ENCODE measurements around the gene GTPBP3. TPM values are rescaled to one million over a fixed set of nuclear protein-coding genes. Genes with fewer than 3 reads are reported as not detected.

GTPBP3 gene
- total and polyA plus RNA-seq, 9 of the 15 experiments (the other 6 are each of a cell fraction or from before 2014, with no cell fraction given): 4.9 to 124 (median 22.6) TPM

DNA sequence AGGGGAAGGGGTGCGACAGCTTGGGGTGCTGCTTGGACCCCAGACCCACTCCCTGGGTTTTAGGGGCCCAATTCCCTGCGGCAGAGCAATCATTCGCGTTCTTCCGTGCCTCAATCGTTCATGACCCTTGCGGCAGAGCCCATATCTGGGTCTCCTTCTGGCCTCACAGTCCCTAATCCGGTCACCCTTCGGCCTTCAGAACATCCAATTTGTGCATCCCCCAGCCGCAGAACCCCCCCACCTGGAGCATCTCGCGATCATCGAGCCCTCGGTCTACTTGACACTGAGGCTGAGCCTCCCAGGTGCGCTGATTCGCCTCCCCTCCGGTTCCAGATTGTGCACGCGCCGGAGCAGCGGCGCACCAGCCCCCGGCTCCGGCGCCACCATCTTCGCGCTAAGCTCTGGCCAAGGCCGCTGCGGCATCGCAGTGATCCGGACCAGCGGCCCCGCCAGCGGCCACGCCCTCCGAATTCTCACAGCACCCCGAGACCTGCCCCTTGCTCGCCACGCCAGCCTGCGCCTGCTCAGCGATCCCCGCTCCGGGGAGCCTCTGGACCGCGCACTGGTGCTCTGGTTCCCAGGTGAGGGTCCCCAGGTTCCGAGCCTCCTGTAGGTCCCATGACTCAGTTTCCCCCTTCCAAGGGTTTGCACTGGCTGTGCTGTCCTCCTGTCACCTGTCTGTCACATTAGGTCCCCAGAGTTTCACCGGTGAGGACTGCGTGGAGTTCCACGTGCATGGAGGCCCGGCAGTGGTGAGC, 501 bp downstream of the GTPBP3 start (continued):
- TF ChIP-seq STAT5A (IDR thresholded peaks at IDR 0.05; ENCODE audit: borderline replicate concordance, low read length) (no peak), FOS (IDR thresholded peaks at IDR 0.05; ENCODE audit: extremely low read depth, insufficient read length) (no peak), ILK (tag; IDR thresholded peaks at IDR 0.05; ENCODE audit: borderline replicate concordance, low read depth) (no peak), MEIS2 (IDR thresholded peaks at IDR 0.05; ENCODE audit: partially characterized antibody) (peak; percentile 13), EWSR1 (IDR thresholded peaks at IDR 0.05; ENCODE audit: borderline replicate concordance, low read depth, partially characterized antibody) (no peak), TRIM28 (IDR thresholded peaks at IDR 0.05) (no peak; the same call in 1 of the 2 replicates), RFX5 (IDR thresholded peaks at IDR 0.05; ENCODE audit: low read depth, low read length) (no peak), TAF9B (IDR thresholded peaks at IDR 0.05; ENCODE audit: partially characterized antibody) (no peak), HDAC8 (tag; IDR thresholded peaks at IDR 0.05) (no peak), HMG20A (CRISPR knock-in tag; conservative IDR thresholded peaks at IDR 0.05) (no peak), ZNF224 (CRISPR knock-in tag; IDR thresholded peaks at IDR 0.05) (no peak), LCOR (CRISPR knock-in tag; IDR thresholded peaks at IDR 0.05) (no peak)
- TF ChIP-seq, protein P1, sequence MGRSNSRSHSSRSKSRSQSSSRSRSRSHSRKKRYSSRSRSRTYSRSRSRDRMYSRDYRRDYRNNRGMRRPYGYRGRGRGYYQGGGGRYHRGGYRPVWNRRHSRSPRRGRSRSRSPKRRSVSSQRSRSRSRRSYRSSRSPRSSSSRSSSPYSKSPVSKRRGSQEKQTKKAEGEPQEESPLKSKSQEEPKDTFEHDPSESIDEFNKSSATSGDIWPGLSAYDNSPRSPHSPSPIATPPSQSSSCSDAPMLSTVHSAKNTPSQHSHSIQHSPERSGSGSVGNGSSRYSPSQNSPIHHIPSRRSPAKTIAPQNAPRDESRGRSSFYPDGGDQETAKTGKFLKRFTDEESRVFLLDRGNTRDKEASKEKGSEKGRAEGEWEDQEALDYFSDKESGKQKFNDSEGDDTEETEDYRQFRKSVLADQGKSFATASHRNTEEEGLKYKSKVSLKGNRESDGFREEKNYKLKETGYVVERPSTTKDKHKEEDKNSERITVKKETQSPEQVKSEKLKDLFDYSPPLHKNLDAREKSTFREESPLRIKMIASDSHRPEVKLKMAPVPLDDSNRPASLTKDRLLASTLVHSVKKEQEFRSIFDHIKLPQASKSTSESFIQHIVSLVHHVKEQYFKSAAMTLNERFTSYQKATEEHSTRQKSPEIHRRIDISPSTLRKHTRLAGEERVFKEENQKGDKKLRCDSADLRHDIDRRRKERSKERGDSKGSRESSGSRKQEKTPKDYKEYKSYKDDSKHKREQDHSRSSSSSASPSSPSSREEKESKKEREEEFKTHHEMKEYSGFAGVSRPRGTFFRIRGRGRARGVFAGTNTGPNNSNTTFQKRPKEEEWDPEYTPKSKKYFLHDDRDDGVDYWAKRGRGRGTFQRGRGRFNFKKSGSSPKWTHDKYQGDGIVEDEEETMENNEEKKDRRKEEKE (IDR thresholded peaks at IDR 0.05; ENCODE audit: borderline replicate concordance in 1 of 2, control insufficient read depth in 1 of 2, low read depth in 2 of 2, low read length in 1 of 2): no peak
- TF ChIP-seq, protein P2, sequence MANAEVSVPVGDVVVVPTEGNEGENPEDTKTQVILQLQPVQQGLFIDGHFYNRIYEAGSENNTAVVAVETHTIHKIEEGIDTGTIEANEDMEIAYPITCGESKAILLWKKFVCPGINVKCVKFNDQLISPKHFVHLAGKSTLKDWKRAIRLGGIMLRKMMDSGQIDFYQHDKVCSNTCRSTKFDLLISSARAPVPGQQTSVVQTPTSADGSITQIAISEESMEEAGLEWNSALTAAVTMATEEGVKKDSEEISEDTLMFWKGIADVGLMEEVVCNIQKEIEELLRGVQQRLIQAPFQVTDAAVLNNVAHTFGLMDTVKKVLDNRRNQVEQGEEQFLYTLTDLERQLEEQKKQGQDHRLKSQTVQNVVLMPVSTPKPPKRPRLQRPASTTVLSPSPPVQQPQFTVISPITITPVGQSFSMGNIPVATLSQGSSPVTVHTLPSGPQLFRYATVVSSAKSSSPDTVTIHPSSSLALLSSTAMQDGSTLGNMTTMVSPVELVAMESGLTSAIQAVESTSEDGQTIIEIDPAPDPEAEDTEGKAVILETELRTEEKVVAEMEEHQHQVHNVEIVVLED (CRISPR knock-in tag; IDR thresholded peaks at IDR 0.05): no peak
- TF ChIP-seq, protein P3, sequence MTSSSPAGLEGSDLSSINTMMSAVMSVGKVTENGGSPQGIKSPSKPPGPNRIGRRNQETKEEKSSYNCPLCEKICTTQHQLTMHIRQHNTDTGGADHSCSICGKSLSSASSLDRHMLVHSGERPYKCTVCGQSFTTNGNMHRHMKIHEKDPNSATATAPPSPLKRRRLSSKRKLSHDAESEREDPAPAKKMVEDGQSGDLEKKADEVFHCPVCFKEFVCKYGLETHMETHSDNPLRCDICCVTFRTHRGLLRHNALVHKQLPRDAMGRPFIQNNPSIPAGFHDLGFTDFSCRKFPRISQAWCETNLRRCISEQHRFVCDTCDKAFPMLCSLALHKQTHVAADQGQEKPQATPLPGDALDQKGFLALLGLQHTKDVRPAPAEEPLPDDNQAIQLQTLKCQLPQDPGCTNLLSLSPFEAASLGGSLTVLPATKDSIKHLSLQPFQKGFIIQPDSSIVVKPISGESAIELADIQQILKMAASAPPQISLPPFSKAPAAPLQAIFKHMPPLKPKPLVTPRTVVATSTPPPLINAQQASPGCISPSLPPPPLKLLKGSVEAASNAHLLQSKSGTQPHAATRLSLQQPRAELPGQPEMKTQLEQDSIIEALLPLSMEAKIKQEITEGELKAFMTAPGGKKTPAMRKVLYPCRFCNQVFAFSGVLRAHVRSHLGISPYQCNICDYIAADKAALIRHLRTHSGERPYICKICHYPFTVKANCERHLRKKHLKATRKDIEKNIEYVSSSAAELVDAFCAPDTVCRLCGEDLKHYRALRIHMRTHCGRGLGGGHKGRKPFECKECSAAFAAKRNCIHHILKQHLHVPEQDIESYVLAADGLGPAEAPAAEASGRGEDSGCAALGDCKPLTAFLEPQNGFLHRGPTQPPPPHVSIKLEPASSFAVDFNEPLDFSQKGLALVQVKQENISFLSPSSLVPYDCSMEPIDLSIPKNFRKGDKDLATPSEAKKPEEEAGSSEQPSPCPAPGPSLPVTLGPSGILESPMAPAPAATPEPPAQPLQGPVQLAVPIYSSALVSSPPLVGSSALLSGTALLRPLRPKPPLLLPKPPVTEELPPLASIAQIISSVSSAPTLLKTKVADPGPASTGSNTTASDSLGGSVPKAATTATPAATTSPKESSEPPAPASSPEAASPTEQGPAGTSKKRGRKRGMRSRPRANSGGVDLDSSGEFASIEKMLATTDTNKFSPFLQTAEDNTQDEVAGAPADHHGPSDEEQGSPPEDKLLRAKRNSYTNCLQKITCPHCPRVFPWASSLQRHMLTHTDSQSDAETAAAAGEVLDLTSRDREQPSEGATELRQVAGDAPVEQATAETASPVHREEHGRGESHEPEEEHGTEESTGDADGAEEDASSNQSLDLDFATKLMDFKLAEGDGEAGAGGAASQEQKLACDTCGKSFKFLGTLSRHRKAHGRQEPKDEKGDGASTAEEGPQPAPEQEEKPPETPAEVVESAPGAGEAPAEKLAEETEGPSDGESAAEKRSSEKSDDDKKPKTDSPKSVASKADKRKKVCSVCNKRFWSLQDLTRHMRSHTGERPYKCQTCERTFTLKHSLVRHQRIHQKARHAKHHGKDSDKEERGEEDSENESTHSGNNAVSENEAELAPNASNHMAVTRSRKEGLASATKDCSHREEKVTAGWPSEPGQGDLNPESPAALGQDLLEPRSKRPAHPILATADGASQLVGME (CRISPR knock-in tag; IDR thresholded peaks at IDR 0.05): no peak
- TF ChIP-seq, protein P4, sequence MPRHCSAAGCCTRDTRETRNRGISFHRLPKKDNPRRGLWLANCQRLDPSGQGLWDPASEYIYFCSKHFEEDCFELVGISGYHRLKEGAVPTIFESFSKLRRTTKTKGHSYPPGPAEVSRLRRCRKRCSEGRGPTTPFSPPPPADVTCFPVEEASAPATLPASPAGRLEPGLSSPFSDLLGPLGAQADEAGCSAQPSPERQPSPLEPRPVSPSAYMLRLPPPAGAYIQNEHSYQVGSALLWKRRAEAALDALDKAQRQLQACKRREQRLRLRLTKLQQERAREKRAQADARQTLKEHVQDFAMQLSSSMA (CRISPR knock-in tag; IDR thresholded peaks at IDR 0.05): no peak
